Endothelial cell (in vitro differentiated cells): ENCODE data around the gene RBM19. TPM values are rescaled to one million over a fixed set of nuclear protein-coding genes. Genes with fewer than 3 reads are reported as not detected.

ENCODE experiments used
- DNase-seq: peaks from one replicate; pipeline ENCODE4 v3.0.0; 2021; ENCODE audit warnings: low spot score
- H3K27ac Mint-ChIP-seq: one replicate; pipeline ENCODE4 v1.8.0; 2021; ENCODE audit warnings: mixed read lengths, inconsistent platforms; ENCODE audit not compliant: unreplicated experiment
- H3K27me3 Mint-ChIP-seq: one replicate; pipeline ENCODE4 v1.8.0; 2021; ENCODE audit warnings: mild to moderate bottlenecking, moderate library complexity, mixed read lengths, inconsistent platforms; ENCODE audit not compliant: unreplicated experiment
- H3K36me3 Mint-ChIP-seq: one replicate; pipeline ENCODE4 v1.8.0; 2021; ENCODE audit warnings: mild to moderate bottlenecking, low read depth, mixed read lengths, inconsistent platforms; ENCODE audit not compliant: unreplicated experiment
- H3K4me1 Mint-ChIP-seq: one replicate; pipeline ENCODE4 v1.8.0; 2021; ENCODE audit warnings: mild to moderate bottlenecking, mixed read lengths, inconsistent platforms; ENCODE audit not compliant: unreplicated experiment
- H3K4me3 Mint-ChIP-seq: one replicate; pipeline ENCODE4 v1.8.0; 2021; ENCODE audit warnings: mild to moderate bottlenecking, mixed read lengths, inconsistent platforms; ENCODE audit not compliant: unreplicated experiment
- H3K9me3 Mint-ChIP-seq: one replicate; pipeline ENCODE4 v1.8.0; 2021; ENCODE audit warnings: mixed read lengths, inconsistent platforms; ENCODE audit not compliant: unreplicated experiment
- CTCF ChIP-seq: fragments of 200-600 bp; sonication (generic); IDR thresholded peaks from one replicate; pipeline ENCODE4 v1.5.0; 2021; ENCODE audit warnings: antibody characterized with exemption; ENCODE audit not compliant: unreplicated experiment
- total RNA-seq: library from RNA; stranded (reverse); fragmentation: NEBNext Ultra II Directional; extraction: Animal tissue kit (Norgen Biotek cat#: 25700); gene quantifications from one replicate; pipeline ENCODE4 v1.2.1, GENCODE V29; 2021; ENCODE audit not compliant: unreplicated experiment

The RBM19 gene
- total RNA-seq, 1 donor from 2014 or later, result 27.4 TPM

- Mint-ChIP-seq H3K27me3 (peaks cover 7% of the 10 kb centered on the region), H3K9me3 (no peaks in the 10 kb centered on the region), H3K4me1 (no peaks in the 10 kb centered on the region), H3K27ac (no peak overlapping the region), H3K36me3 (peaks cover 4% of the 10 kb centered on the region), H3K4me3 (no peak overlapping the region)
- DNase-seq, result no peak
- TF ChIP-seq CTCF, result no peak
These were observed 110.1 kb downstream of the RBM19 start for GRCh38 chr12:113855998-113856397.

GRCh38 chr12:113854385-113855142 lies 111.6 kb downstream of the RBM19 start:
- peaks cover 6% of the 10 kb centered on the region for H3K27me3 Mint-ChIP-seq
- no peak for DNase-seq

GRCh38 chr12:113853491-113853890 lies 112.6 kb downstream of the RBM19 start:
- Mint-ChIP-seq H3K9me3 (no peaks in the 10 kb centered on the region), H3K27ac (no peak overlapping the region), H3K4me3 (no peak overlapping the region), H3K36me3 (peaks cover 4% of the 10 kb centered on the region), H3K4me1 (no peaks in the 10 kb centered on the region), H3K27me3 (peaks cover 5% of the 10 kb centered on the region)
- DNase-seq, result no peak
- no peak for TF ChIP-seq CTCF

More at GRCh38 chr12:113854385-113855142, 111.6 kb downstream of the RBM19 start:
- no peak overlapping the region for H3K27ac Mint-ChIP-seq
- no peaks in the 10 kb centered on the region for H3K4me1 Mint-ChIP-seq
- H3K9me3 Mint-ChIP-seq, result no peaks in the 10 kb centered on the region
- peaks cover 4% of the 10 kb centered on the region for H3K36me3 Mint-ChIP-seq
- peak overlapping the region; percentile 11 for H3K4me3 Mint-ChIP-seq
- TF ChIP-seq CTCF, result no peak

GRCh38 chr12:113852695-113853490 lies 113.2 kb downstream of the RBM19 start:
- H3K36me3 Mint-ChIP-seq, result no peaks in the 10 kb centered on the region
- H3K27ac Mint-ChIP-seq, result no peak overlapping the region
- H3K4me3 Mint-ChIP-seq, result no peak overlapping the region
- no peak for DNase-seq
- peaks cover 5% of the 10 kb centered on the region for H3K27me3 Mint-ChIP-seq
- H3K4me1 Mint-ChIP-seq, result no peaks in the 10 kb centered on the region
- no peaks in the 10 kb centered on the region for H3K9me3 Mint-ChIP-seq
- TF ChIP-seq CTCF, result no peak

- DNase-seq, result no peak
- no peaks in the 10 kb centered on the region for H3K9me3 Mint-ChIP-seq
- H3K36me3 Mint-ChIP-seq, result no peaks in the 10 kb centered on the region
- peaks cover 5% of the 10 kb centered on the region for H3K27me3 Mint-ChIP-seq
- no peak overlapping the region for H3K4me3 Mint-ChIP-seq
- H3K27ac Mint-ChIP-seq, result no peak overlapping the region
- no peak for TF ChIP-seq CTCF
- H3K4me1 Mint-ChIP-seq, result no peaks in the 10 kb centered on the region
These were observed 113.9 kb downstream of the RBM19 start for GRCh38 chr12:113852264-113852663.
